HL-60 (cell line): ENCODE measurements around the gene UST.

Experiments used
- DNase-seq, 2 experiments: peaks; one replicate each; pipeline ENCODE4 v3.0.0-alpha.2; 2010 to 2020; ENCODE audit warnings: low read depth in 1 of 2, low spot score in 1 of 2
- H3K27ac ChIP-seq: fragments of 250-450 bp; sonication (Bioruptor Pico); replicated peaks from 2 replicates; pipeline ENCODE4 v1.5.1; 2020; ENCODE audit warnings: mild to moderate bottlenecking, moderate library complexity
- H3K27me3 ChIP-seq: fragments of 250-450 bp; sonication (Bioruptor Pico); 2 replicates; pipeline ENCODE4 v1.5.1; 2021; ENCODE audit warnings: mild to moderate bottlenecking, moderate library complexity; ENCODE audit not compliant: insufficient read depth, poor library complexity, severe bottlenecking
- H3K4me3 ChIP-seq: replicated peaks from 2 replicates; pipeline ENCODE4 v1.5.1; 2011; ENCODE audit warnings: mild to moderate bottlenecking, control low read depth, low read length; ENCODE audit not compliant: insufficient read depth
- GABPA ChIP-seq: IDR thresholded peaks from 2 replicates; pipeline ENCODE4 v1.6.1; 2012; ENCODE audit warnings: low read depth
- POLR2AphosphoS5 ChIP-seq: IDR thresholded peaks from 2 replicates; pipeline ENCODE4 v1.6.1; 2012; ENCODE audit warnings: low read depth
- SPI1 ChIP-seq: IDR thresholded peaks from 2 replicates; pipeline ENCODE4 v1.6.1; 2012; ENCODE audit warnings: low read depth, mild to moderate bottlenecking, borderline replicate concordance
- TF ChIP-seq, protein P1 (sequence below): IDR thresholded peaks from one replicate; pipeline ENCODE4 v1.5.1; 2011; ENCODE audit warnings: low read length, control low read depth, inconsistent platforms; ENCODE audit not compliant: insufficient read depth
- TF ChIP-seq, protein P2 (sequence below): IDR thresholded peaks from 2 replicates; pipeline ENCODE4 v1.6.1; 2012; ENCODE audit warnings: low read depth; ENCODE audit not compliant: insufficient replicate concordance

UST gene

DNA sequence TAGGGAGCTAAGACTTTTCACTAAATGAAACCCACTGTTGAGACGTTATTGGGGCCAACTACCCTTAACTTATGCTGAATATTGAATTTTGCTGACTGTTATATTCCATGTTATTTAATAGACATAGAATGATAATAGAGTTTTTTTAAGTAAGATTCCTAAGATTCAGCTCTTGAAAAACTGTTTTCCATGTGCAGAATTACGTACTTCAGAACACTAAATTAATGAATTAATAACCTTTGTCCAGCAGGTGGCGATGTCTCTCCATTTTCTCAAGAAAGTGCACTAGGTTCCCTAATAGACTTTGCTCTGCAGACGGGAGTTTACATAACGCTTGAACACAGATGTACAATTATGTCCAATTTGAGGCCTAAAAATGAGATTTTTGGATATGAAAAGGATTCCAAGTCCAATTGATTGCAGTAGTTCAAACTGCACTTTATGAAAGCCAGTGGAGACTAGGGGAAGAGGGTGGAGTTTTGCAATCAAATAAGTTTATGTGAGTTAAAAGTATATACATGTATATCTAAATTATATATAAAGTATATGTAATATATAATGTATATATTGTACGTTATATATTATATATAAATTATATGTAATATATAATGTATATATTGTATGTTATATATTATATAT lies 282.1 kb downstream of the UST start:
- no peaks in the 10 kb centered on the region for H3K27me3 ChIP-seq
- H3K4me3 ChIP-seq, result no peak overlapping the region
- DNase-seq, result peak; percentile 65 to 68
- TF ChIP-seq, protein P1, sequence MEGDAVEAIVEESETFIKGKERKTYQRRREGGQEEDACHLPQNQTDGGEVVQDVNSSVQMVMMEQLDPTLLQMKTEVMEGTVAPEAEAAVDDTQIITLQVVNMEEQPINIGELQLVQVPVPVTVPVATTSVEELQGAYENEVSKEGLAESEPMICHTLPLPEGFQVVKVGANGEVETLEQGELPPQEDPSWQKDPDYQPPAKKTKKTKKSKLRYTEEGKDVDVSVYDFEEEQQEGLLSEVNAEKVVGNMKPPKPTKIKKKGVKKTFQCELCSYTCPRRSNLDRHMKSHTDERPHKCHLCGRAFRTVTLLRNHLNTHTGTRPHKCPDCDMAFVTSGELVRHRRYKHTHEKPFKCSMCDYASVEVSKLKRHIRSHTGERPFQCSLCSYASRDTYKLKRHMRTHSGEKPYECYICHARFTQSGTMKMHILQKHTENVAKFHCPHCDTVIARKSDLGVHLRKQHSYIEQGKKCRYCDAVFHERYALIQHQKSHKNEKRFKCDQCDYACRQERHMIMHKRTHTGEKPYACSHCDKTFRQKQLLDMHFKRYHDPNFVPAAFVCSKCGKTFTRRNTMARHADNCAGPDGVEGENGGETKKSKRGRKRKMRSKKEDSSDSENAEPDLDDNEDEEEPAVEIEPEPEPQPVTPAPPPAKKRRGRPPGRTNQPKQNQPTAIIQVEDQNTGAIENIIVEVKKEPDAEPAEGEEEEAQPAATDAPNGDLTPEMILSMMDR, result no peak
- TF ChIP-seq, protein P2, sequence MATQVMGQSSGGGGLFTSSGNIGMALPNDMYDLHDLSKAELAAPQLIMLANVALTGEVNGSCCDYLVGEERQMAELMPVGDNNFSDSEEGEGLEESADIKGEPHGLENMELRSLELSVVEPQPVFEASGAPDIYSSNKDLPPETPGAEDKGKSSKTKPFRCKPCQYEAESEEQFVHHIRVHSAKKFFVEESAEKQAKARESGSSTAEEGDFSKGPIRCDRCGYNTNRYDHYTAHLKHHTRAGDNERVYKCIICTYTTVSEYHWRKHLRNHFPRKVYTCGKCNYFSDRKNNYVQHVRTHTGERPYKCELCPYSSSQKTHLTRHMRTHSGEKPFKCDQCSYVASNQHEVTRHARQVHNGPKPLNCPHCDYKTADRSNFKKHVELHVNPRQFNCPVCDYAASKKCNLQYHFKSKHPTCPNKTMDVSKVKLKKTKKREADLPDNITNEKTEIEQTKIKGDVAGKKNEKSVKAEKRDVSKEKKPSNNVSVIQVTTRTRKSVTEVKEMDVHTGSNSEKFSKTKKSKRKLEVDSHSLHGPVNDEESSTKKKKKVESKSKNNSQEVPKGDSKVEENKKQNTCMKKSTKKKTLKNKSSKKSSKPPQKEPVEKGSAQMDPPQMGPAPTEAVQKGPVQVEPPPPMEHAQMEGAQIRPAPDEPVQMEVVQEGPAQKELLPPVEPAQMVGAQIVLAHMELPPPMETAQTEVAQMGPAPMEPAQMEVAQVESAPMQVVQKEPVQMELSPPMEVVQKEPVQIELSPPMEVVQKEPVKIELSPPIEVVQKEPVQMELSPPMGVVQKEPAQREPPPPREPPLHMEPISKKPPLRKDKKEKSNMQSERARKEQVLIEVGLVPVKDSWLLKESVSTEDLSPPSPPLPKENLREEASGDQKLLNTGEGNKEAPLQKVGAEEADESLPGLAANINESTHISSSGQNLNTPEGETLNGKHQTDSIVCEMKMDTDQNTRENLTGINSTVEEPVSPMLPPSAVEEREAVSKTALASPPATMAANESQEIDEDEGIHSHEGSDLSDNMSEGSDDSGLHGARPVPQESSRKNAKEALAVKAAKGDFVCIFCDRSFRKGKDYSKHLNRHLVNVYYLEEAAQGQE, result no peak
- TF ChIP-seq POLR2AphosphoS5, result no peak
- H3K27ac ChIP-seq, result no peak overlapping the region

DNA sequence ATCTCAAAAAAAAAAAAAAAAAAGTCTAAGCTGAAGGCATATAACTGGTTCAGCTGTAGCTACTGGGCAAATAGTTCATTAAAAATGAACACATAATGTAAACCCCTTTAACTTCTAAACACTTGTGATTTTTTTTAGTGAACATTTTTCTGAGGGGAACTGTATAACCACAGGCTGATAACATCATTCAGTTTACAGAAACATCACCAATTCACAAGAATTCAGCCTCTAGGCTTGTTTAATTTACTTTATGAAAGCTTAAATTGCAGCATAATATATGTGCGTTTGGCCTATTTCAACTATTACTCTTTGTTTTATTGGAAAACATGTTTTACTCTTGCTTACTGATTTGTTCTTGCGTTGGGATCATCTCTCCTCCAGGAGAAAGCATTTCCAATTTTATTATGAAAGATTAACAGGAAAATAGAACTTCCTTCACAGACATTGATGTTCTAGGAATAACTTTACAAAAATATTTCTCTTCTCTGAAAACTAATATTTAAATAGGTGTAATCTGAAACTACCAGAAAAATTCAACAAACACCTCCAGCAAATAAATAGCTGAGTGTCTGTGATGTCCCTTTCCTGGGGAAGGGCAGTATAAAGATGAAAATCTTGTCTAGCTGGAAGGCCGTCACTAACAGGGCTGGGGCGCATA lies 284.5 kb downstream of the UST start:
- H3K27ac ChIP-seq, result no peak overlapping the region
- TF ChIP-seq, protein P1, result no peak
- no peak for TF ChIP-seq POLR2AphosphoS5
- TF ChIP-seq SPI1, result no peak
- TF ChIP-seq, protein P2, result no peak
- no peak for TF ChIP-seq GABPA
- peaks cover 3% of the 10 kb centered on the region for H3K27me3 ChIP-seq
- DNase-seq, result no peak
- no peak overlapping the region for H3K4me3 ChIP-seq

DNA sequence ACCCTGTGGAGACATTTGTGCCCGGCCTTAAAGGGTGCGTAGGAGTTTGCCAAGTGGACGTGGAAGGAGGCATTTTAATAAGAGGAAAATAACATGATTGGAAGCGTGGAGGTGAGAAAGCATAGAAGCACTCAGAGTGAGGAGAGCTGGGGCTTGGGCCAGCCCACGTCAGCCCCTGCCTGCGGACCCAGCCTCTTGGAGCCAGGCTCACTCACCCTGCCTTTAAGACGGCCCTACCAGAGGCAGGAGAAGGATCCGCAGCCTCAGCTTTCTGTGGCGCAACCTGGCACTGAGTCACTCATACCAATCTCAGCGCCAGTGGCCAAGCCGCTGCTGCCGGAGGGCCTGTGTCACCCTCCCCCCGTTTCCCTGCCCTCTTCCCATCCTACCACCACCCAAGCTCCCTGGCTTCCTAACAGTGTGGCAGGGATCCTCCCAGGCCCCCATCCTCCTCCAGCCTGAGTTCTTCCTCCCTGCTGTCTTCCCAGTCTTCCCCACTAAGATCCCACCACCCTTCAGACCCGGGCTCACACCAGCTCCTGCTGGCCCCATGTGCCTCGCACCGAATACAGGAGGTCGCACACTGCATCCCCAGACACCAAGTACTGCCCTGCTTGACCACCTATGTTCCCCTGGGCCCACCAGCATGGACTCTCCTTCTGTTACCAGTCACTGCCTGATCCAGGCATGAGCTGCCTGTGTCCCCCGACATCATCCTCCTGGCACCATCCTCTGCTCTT lies 285.2 kb downstream of the UST start:
- DNase-seq, result no peak
- TF ChIP-seq SPI1 (no peak), POLR2AphosphoS5 (no peak), GABPA (no peak)
- TF ChIP-seq, protein P2, result no peak
- TF ChIP-seq, protein P1, result no peak
- Histone ChIP-seq H3K4me3 (no peak overlapping the region), H3K27me3 (peaks cover 3% of the 10 kb centered on the region), H3K27ac (no peak overlapping the region)
